ENCODE results near the gene SCP2. TPM values are rescaled to one million over a fixed set of nuclear protein-coding genes. Genes with fewer than 3 reads are reported as not detected.
"Not testable (repeated sequence)": the region's sequence is repeated elsewhere in the genome, so short reads cannot be mapped to it uniquely, and the experiment has no call there.

SCP2 gene
- polyA plus RNA-seq, 1 donor from 2014 or later: 143 TPM

DNA sequence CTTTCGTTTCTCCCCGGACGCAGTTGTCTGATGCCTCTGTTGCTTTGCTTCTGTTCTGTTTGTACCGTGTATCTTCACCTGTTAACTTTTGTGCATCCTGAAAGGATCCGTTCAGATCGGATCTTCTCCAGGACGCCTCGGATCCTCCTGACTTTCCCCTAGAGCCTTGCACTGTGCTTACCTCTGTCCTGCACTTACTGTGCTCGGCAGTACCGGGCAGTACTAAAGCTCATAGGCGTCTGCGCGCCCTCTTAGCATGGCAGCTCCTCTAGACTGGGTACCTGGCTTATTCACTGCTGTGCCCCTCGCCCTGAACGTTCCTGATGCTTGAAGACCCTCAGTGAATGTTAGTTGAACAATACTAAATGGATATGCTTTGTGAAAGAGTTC, 934 bp downstream of the SCP2 start:
- Mint-ChIP-seq H3K4me1 (peaks cover 9 to 15% (median 10%) of the 10 kb centered on the region in 3 donors), H3K36me3 (no peaks in the 10 kb centered on the region), H3K27me3 (no peaks in the 10 kb centered on the region), H3K27ac (peak overlapping the region; percentile 9 to 15 (median 15)), H3K4me3 (peak overlapping the region; percentile 85 to 95 (median 90)), H3K9me3 (no peaks in the 10 kb centered on the region)

DNA sequence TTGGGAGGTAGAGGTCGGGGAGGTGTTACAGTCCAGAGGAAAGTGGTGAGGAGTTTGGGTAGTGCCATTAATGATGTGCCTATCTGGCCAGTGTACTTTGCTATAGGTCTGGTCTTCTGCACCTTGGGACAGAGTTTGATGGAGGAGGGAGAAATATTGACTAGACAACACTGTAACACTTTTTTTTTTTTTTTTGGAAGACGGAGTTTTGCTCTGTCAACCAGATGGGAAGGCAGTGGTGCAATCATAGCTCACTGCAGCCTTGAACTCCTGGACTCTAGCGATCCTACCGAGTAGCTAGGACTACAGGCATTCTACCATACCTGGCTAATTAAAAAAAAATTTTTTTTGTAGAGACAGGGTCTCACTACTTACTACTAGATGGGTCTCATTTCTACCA, 1.9 kb downstream of the SCP2 start:
- H3K9me3 Mint-ChIP-seq: no peaks in the 10 kb centered on the region

DNA sequence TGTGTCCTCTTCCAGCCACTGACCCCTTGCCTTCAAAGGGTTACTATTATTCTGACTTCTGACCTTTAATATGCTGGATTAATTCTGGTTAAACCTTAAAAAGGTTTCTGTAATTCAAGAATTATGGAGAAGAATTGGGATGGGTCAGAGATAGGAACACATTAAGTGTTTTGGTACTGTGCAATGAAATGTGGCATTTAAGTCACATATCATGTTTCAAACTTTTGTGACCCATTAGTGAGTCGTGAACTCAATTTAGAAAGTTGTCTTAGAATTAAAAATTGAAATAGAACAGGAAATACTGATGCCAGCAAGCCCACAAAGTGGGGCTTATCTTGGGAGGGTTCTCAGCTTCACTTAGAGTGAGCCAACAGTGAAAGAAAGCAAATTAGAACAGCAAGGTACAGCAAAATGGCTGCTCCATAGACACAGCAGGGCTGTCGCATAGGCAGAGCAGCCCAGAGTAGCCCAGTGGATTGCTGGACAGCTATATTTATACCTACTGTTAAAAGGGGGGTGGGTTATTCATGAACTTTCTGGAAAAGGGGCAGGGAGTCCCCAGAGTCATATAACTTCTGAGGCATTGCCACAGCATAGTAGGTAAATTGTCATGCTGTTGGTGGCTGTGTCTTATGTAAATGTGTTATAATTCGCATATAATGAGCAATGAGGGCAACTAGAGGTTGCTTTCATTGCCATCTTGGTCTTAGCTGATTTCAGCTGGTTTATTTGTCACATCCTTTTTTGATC, 10.5 kb downstream of the SCP2 start:
- Mint-ChIP-seq H3K27me3 (no peaks in the 10 kb centered on the region), H3K9me3 (no peaks in the 10 kb centered on the region), H3K27ac (no peak overlapping the region), H3K36me3 (peaks cover 2% of the 10 kb centered on the region), H3K4me3 (no peak overlapping the region), H3K4me1 (peaks cover 2 to 14% (median 3%) of the 10 kb centered on the region in 3 donors)

More for the DNA sequence above, 1.9 kb downstream of the SCP2 start:
- H3K27ac Mint-ChIP-seq: no peak overlapping the region
- no peaks in the 10 kb centered on the region for H3K27me3 Mint-ChIP-seq
- no peaks in the 10 kb centered on the region for H3K36me3 Mint-ChIP-seq
- H3K4me3 Mint-ChIP-seq: peak overlapping the region in 1 of 4 donors; percentile 29
- peaks cover 9 to 15% (median 10%) of the 10 kb centered on the region in 3 donors for H3K4me1 Mint-ChIP-seq

DNA sequence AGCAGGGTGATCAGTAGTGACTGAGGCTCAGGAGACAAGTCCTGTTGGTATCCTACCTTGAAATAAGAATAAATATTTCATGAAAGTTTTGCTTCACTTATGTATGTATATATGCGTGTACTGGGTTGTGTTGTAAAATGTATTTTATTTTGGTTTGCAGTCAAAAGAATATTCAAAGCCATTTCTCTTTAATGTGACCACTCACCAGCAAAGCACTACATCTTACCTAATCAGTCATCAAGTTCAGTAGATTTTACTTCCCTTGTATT, 11.0 kb downstream of the SCP2 start:
- no peaks in the 10 kb centered on the region for H3K27me3 Mint-ChIP-seq
- H3K4me3 Mint-ChIP-seq: no peak overlapping the region
- peaks cover 2 to 14% (median 3%) of the 10 kb centered on the region in 3 donors for H3K4me1 Mint-ChIP-seq
- H3K9me3 Mint-ChIP-seq: no peaks in the 10 kb centered on the region
- no peak overlapping the region for H3K27ac Mint-ChIP-seq
- peaks cover 2% of the 10 kb centered on the region for H3K36me3 Mint-ChIP-seq

DNA sequence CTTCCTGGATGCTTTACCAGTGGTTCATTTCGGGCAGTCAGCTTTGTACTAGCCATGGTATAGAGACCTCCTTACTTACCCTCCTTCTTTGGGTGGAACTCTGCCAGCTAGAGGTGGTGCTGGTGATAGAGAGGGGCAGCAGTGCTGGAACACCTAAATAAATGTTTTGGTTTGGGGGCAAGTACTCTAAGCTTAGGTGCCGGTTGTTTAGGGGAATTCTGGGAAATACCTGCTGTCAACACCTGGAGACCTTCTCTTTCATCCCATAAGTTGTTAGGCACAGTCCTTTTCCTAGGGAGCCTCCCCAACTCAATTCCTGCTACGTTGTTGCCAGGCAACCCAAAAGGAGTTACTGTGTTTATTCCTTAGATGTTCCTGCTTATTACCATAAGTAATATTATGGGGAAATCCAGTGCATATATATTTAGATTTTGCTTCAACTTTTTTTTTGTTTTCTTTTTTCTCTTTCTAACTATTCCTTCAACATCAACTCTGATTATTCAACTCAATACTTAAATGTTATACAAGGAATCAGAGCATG, 16.9 kb downstream of the SCP2 start:
- peaks cover 0 to 6% (median 2%) of the 10 kb centered on the region in 3 donors for H3K4me1 Mint-ChIP-seq
- H3K27me3 Mint-ChIP-seq: no peaks in the 10 kb centered on the region
- no peak overlapping the region for H3K4me3 Mint-ChIP-seq
- H3K36me3 Mint-ChIP-seq: peaks cover 4% of the 10 kb centered on the region
- peak overlapping the region in 1 of 3 donors; percentile 64 for H3K27ac Mint-ChIP-seq
- peaks cover 0 to 2% (median 0%) of the 10 kb centered on the region in 3 donors for H3K9me3 Mint-ChIP-seq

DNA sequence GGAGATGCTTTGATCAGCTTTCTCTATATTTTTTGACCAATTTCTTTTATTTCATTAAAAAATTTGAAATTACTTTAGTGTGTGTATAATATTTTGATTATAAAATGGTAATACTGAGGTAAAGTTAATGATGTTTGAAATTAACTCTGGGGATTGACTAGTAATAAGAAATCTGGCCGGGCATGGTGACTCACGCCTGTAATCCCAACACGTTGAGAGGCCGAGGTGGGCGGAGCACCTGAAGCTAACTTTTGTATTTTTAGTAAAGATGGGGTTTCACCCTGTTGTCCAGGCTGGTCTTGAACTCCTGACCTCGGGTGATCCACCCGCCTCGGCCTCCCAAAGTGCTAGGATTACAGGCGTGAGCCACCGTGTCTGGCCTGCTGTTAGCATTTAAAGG, 17.5 kb downstream of the SCP2 start:
- Mint-ChIP-seq H3K27ac (no peak overlapping the region), H3K9me3 (peaks cover 0 to 2% (median 0%) of the 10 kb centered on the region in 3 donors), H3K36me3 (peaks cover 6% of the 10 kb centered on the region), H3K4me3 (no peak overlapping the region), H3K27me3 (no peaks in the 10 kb centered on the region), H3K4me1 (peaks cover 0 to 6% (median 2%) of the 10 kb centered on the region in 3 donors)

DNA sequence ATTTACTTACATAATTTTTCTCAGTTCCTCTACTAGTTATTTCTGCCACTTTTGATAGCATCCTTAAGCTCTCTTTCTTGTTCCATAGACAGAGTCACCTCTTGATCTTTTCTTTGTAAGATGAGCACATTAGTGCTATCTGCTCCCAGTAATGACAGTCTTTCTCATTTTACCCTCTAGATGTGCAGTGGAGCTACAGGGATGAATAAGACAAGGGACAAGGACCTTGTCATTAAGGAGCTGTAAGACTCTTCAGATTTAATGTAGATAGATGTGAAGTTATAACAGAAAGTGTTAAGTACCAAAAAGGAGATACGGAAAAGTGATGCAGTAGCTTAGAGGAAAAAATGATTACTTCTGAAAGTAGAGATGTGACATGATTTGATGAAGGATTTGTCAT, 20.4 kb downstream of the SCP2 start:
- Mint-ChIP-seq H3K9me3 (peaks cover 0 to 2% (median 0%) of the 10 kb centered on the region in 3 donors), H3K4me1 (no peaks in the 10 kb centered on the region), H3K27ac (no peak overlapping the region), H3K36me3 (peaks cover 8% of the 10 kb centered on the region), H3K27me3 (no peaks in the 10 kb centered on the region), H3K4me3 (no peak overlapping the region)

DNA sequence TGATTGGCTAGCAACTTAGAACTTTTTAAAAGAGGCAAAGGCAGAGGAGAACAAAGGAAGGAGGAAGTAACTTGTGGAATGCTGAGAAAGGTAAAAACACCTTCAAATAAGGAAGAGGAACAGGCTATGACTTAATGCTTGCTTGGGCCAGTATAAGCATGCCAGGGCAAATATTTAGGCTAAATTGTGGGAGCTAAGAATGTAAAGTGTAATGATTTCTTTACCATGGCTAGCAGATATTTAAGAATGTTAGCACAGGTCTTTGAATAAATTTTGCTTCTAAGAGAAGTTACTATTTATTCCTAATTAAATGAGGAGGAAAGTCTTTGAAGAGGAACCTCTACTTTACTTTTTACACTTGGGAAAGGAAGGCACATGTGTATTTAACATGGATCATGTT, 22.5 kb downstream of the SCP2 start:
- H3K9me3 Mint-ChIP-seq, H3K4me3 Mint-ChIP-seq, H3K27me3 Mint-ChIP-seq, H3K27ac Mint-ChIP-seq, H3K36me3 Mint-ChIP-seq, H3K4me1 Mint-ChIP-seq: not testable (repeated sequence)

DNA sequence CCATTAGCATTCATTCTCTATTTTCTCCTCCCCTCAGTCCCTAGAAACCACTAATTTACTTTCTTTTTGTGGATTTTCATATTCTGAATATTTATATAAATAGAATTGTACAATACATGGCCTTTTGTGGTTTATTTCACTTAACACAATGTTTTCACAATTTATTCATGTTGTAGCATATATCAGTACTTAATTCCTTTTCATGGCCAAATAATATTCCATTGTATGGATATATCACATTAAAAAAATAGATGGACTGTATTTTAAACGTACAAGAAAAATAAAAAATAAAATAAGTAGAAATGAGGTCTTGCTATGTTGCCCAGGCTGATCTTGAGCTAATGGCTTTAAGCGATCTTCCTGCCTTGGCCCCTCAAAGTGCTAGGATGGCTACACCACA, 25.0 kb downstream of the SCP2 start:
- Mint-ChIP-seq H3K4me3 (no peak overlapping the region), H3K4me1 (no peaks in the 10 kb centered on the region), H3K27me3 (no peaks in the 10 kb centered on the region), H3K36me3 (peaks cover 6% of the 10 kb centered on the region), H3K27ac (no peak overlapping the region), H3K9me3 (peaks cover 0 to 2% (median 2%) of the 10 kb centered on the region in 3 donors)

DNA sequence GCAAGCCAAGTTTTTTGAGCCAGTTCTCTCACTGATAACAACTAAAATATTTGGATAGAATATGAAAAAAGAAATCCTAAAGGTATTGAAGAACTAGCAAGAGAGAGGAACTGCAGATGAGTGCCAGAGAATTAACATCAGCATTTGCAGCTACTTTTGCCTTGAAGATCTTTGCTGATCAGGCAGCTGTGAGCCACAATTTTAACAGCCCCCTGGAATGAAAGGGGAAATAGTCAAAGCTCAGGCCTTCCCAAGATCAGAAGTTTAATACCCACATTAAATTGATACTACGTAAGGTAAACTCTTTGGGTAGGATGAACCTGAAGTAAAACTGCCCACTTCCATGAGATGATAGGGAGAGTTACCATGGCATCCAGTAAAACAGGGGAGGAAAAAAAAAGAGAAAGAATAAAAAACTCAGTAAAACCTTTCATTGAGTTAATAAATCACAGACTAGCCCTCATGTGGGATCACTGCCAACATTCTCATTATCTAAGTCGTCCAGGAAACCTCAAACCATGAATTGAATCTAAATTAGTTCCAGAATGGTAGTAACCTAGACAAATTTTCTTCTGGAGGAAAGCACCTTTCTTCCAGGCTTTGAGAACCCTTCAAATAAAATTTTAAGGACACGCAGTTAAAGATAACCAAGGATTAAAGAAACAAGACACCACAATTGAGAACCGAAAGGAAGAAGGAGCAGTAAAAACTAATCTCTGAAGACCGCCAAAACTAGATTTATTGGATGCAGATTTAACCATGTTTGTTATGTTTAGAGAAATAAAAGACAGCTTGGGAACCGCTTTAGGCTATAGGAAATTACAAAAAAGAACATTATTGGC, 28.3 kb downstream of the SCP2 start:
- Mint-ChIP-seq H3K27me3 (no peaks in the 10 kb centered on the region), H3K9me3 (peaks cover 0 to 2% (median 0%) of the 10 kb centered on the region in 3 donors), H3K4me1 (no peaks in the 10 kb centered on the region), H3K4me3 (no peak overlapping the region), H3K27ac (no peak overlapping the region), H3K36me3 (peaks cover 8% of the 10 kb centered on the region)

DNA sequence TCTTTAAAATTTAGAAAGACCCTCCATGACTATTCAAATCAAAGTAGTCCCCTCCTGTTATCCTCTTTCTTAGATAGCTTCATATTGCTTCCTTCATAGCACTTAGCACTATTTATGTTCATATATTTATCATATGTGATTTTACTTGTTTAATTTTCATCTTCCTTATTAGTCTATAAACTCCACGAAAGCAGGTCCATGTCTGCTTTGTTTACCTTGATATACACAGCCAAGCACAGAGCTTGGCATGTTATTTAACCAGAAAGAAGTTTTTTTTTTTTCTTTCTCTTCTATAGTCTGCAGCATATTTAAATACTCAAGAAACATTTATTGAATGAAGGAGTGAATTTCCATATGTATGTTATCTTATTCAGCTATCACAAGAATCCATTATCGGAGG, 36.0 kb downstream of the SCP2 start:
- Mint-ChIP-seq H3K27me3 (no peaks in the 10 kb centered on the region), H3K4me3 (no peak overlapping the region), H3K27ac (no peak overlapping the region), H3K4me1 (peaks cover 0 to 2% (median 0%) of the 10 kb centered on the region in 3 donors), H3K36me3 (peaks cover 7% of the 10 kb centered on the region), H3K9me3 (no peaks in the 10 kb centered on the region)

DNA sequence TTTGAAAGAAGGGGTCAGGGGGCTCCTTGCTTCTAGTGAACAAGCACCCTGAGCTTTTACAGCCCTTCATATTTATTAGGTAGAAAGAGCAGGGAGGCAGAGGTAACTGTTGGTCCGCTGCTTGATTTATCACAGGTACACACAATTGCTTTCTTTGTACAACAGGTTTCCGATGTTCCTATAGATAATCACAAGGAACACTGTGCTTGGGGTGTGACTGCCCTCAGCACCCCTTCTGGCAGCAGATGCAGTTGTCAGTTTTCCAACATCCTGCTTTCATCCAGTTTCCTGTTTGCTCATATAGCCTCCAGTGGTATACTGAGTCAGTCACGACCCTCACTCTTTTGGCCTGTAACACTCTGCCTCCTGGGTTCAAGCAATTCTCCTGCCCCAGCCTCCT, 40.6 kb downstream of the SCP2 start:
- no peaks in the 10 kb centered on the region for H3K9me3 Mint-ChIP-seq
- H3K36me3 Mint-ChIP-seq: peaks cover 6% of the 10 kb centered on the region
- H3K4me3 Mint-ChIP-seq: no peak overlapping the region
- H3K27ac Mint-ChIP-seq: peak overlapping the region in 1 of 3 donors; percentile 10
- no peaks in the 10 kb centered on the region for H3K4me1 Mint-ChIP-seq
- no peaks in the 10 kb centered on the region for H3K27me3 Mint-ChIP-seq

DNA sequence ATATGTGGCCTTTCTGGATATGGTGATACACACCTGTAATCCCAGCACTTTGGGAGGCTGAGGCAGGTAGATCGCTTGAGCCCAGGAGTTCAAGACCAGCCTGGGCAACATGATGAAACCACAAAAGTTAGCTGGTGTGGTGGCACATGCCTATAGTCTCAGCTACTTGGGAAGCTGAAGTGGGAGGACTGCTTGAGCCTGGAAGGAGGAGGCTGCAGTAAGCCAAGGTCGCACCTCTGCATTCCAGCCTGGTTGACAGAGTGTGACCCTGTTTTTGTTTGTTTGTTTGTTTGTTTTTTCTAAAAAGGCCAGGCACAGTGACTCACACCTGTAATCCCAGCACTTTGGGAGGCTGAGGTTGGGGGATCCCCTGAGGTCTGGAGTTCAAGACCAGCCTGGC, 42.2 kb downstream of the SCP2 start:
- H3K27ac Mint-ChIP-seq, H3K36me3 Mint-ChIP-seq, H3K4me3 Mint-ChIP-seq, H3K9me3 Mint-ChIP-seq, H3K27me3 Mint-ChIP-seq, H3K4me1 Mint-ChIP-seq: not testable (repeated sequence)

DNA sequence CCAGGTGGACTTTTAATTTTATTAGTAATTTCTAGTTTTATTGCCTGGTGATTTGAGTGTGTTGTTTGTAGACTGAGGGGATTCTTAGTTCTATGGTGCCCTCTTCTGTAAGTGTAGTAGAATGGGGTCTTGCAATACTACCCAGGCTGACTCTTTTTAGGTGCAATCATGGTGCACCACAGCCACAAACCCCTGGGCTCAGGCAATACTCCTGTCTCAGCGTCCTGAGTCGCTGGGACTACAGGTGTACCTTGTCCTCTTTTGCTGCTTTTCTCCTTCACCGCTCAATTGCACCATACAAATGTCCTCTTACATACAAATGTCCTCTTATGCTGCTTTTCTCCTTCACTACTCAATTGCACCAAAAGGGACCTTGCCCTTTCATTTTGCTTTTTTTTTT, 43.1 kb downstream of the SCP2 start:
- Mint-ChIP-seq H3K36me3 (peaks cover 5% of the 10 kb centered on the region), H3K4me1 (no peaks in the 10 kb centered on the region), H3K4me3 (no peak overlapping the region), H3K27me3 (no peaks in the 10 kb centered on the region), H3K9me3 (no peaks in the 10 kb centered on the region), H3K27ac (no peak overlapping the region)

DNA sequence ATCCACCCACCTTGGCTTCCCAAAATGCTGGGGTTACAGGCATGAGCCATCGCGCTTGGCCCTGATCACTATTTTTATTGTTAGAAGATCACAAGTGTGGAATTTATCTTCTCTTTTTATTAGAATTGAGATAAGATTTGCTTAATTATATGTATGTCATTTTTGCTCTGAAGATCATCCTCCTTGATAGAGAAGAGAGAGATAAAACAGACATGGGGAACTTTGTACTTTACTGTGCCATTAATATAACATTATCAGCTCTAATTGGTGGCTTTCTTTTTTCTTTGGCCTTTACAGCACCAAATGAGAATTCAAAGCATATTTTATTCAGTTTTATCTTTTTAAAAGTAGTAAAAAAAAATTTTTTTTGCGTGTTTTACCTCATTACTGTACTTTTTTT, 46.8 kb downstream of the SCP2 start:
- no peak overlapping the region for H3K27ac Mint-ChIP-seq
- H3K36me3 Mint-ChIP-seq: peaks cover 12% of the 10 kb centered on the region
- no peaks in the 10 kb centered on the region for H3K4me1 Mint-ChIP-seq
- no peaks in the 10 kb centered on the region for H3K9me3 Mint-ChIP-seq
- no peaks in the 10 kb centered on the region for H3K27me3 Mint-ChIP-seq
- no peak overlapping the region for H3K4me3 Mint-ChIP-seq

Data from IgD-negative memory B cell (primary cell).